ENCODE measurements around the gene ITGB7. TPM values are rescaled to one million over a fixed set of nuclear protein-coding genes. Genes with fewer than 3 reads are reported as not detected.

Gene ITGB7
- polyA plus RNA-seq, 3 donors: 24.1 to 33.1 (median 28.4) TPM

- H3K36me3 Mint-ChIP-seq: peaks cover 74 to 84% of the 10 kb centered on the region in 2 donors
- DNase-seq: no peak
- Histone ChIP-seq H3K36me3 (replicated peaks in 1 of 2; ENCODE audit: control insufficient read depth in 1 of 2, insufficient read depth in 2 of 2, low read length in 2 of 2) (peaks cover 55 to 90% of the 10 kb centered on the region in 2 donors), H3K4me3 (replicated peaks in 1 of 3; ENCODE audit: low read depth in 2 of 3, low read length in 3 of 3) (no peak overlapping the region), H3K9me3 (replicated peaks in 1 of 2; ENCODE audit: control insufficient read depth in 1 of 2, insufficient read depth in 1 of 2, low read length in 2 of 2) (no peaks in the 10 kb centered on the region), H4K20me1 (ENCODE audit: insufficient read depth, low read length) (peaks cover 25% of the 10 kb centered on the region), H3K4me2 (replicated peaks; ENCODE audit: extremely low read depth, low read length, poor library complexity, severe bottlenecking) (no peak overlapping the region), H3K4me1 (ENCODE audit: control insufficient read depth in 1 of 2, insufficient read depth in 2 of 2, low read length in 2 of 2) (no peaks in the 10 kb centered on the region), H2AFZ (ENCODE audit: insufficient read depth, low read depth, low read length, poor library complexity, severe bottlenecking) (no peak overlapping the region), H3K27me3 (ENCODE audit: control insufficient read depth in 2 of 2, insufficient read depth in 2 of 2, low read length in 2 of 2) (no peaks in the 10 kb centered on the region), H3K79me2 (ENCODE audit: insufficient read depth, low read length) (no peaks in the 10 kb centered on the region), H3K9ac (ENCODE audit: insufficient read depth, low read length, poor library complexity, severe bottlenecking) (no peak overlapping the region), H3K27ac (ENCODE audit: low read depth in 1 of 2, low read length in 2 of 2) (no peak overlapping the region)
- peak overlapping the region in 1 of 7 donors; percentile 71 for H3K27ac Mint-ChIP-seq
- WGBS (ENCODE audit: insufficient coverage): 96% methylated on average over 9 of the region's 11 CpGs
- peaks cover 0 to 2% (median 0%) of the 10 kb centered on the region in 7 donors for H3K9me3 Mint-ChIP-seq
- intact Hi-C loops (cut with micrococcal nuclease): no loop called here
- no peak for TF ChIP-seq CTCF (IDR thresholded peaks at IDR 0.05)
- H3K4me1 Mint-ChIP-seq: peaks cover 6% of the 10 kb centered on the region
- peaks cover 3 to 6% (median 4%) of the 10 kb centered on the region in 3 donors for H3K27me3 Mint-ChIP-seq (ENCODE audit: low read depth in 3 of 3)
- H3K4me3 Mint-ChIP-seq: no peak overlapping the region
These were observed 15.8 kb downstream of the ITGB7 start for GRCh38 chr12:53191096-53191884.

- Histone ChIP-seq H4K20me1 (ENCODE audit: insufficient read depth, low read length) (peaks cover 33% of the 10 kb centered on the region), H3K36me3 (replicated peaks in 1 of 2; ENCODE audit: control insufficient read depth in 1 of 2, insufficient read depth in 2 of 2, low read length in 2 of 2) (peaks cover 59 to 90% of the 10 kb centered on the region in 2 donors), H3K4me2 (replicated peaks; ENCODE audit: extremely low read depth, low read length, poor library complexity, severe bottlenecking) (no peak overlapping the region), H3K27ac (ENCODE audit: low read depth in 1 of 2, low read length in 2 of 2) (no peak overlapping the region), H2AFZ (ENCODE audit: insufficient read depth, low read depth, low read length, poor library complexity, severe bottlenecking) (no peak overlapping the region), H3K27me3 (ENCODE audit: control insufficient read depth in 2 of 2, insufficient read depth in 2 of 2, low read length in 2 of 2) (no peaks in the 10 kb centered on the region), H3K9ac (ENCODE audit: insufficient read depth, low read length, poor library complexity, severe bottlenecking) (no peak overlapping the region), H3K79me2 (ENCODE audit: insufficient read depth, low read length) (peaks cover 7% of the 10 kb centered on the region), H3K4me1 (ENCODE audit: control insufficient read depth in 1 of 2, insufficient read depth in 2 of 2, low read length in 2 of 2) (no peaks in the 10 kb centered on the region), H3K9me3 (replicated peaks in 1 of 2; ENCODE audit: control insufficient read depth in 1 of 2, insufficient read depth in 1 of 2, low read length in 2 of 2) (no peaks in the 10 kb centered on the region), H3K4me3 (replicated peaks in 1 of 3; ENCODE audit: low read depth in 2 of 3, low read length in 3 of 3) (no peak overlapping the region)
- 85% methylated on average over 8 of the region's 14 CpGs for WGBS (ENCODE audit: insufficient coverage)
- DNase-seq: no peak
- TF ChIP-seq CTCF (IDR thresholded peaks at IDR 0.05): peak; percentile 62
- Mint-ChIP-seq H3K27ac (peak overlapping the region in 1 of 7 donors; percentile 75), H3K4me3 (no peak overlapping the region), H3K27me3 (ENCODE audit: low read depth in 3 of 3) (peaks cover 1 to 4% (median 3%) of the 10 kb centered on the region in 3 donors), H3K9me3 (peaks cover 0 to 2% (median 0%) of the 10 kb centered on the region in 7 donors), H3K36me3 (peaks cover 75 to 84% of the 10 kb centered on the region in 2 donors), H3K4me1 (peaks cover 6% of the 10 kb centered on the region)
- intact Hi-C loops (cut with micrococcal nuclease): no loop called here
These were observed 16.8 kb downstream of the ITGB7 start for GRCh38 chr12:53190108-53190729.

Measured in CD14-positive monocyte (primary cell).